ENCODE results near the gene APOA1. TPM values are rescaled to one million over a fixed set of nuclear protein-coding genes. Genes with fewer than 3 reads are reported as not detected.

APOA1 gene
- total and polyA plus RNA-seq, 2 of the 4 experiments (the other 2 are of a cell fraction): 0.18 to 0.89 TPM

GRCh38 chr11:116836632-116836991 is 810 bp downstream of the APOA1 start:
- H4K91ac ChIP-seq (ENCODE audit: insufficient read depth, low read depth, low read length): no peak overlapping the region
- intact Hi-C loops (cut with micrococcal nuclease) (loop anchor here (1.0 kb wide), 1 partner anchor 48 kb away; the partner anchor contains the start of gene ZPR1), in situ Hi-C loops (cut with MboI; ENCODE audit: low sequenced_read_pairs) (no loop called here), dilution Hi-C loops (cut with HindIII; ENCODE audit: low sequenced_read_pairs, unreplicated experiment) (no loop called here)
- TF ChIP-seq MAZ (IDR thresholded peaks at IDR 0.05; ENCODE audit: borderline replicate concordance, low read depth, low read length): no peak
- no peak for TF ChIP-seq SMC3 (IDR thresholded peaks at IDR 0.05; ENCODE audit: low read depth, low read length)
- TF ChIP-seq BHLHE40 (IDR thresholded peaks at IDR 0.05; ENCODE audit: low read depth, low read length): no peak
- TF ChIP-seq NFE2L2 (IDR thresholded peaks at IDR 0.05; ENCODE audit: low read depth, low read length): no peak
- no peak for TF ChIP-seq FOS (IDR thresholded peaks at IDR 0.05; ENCODE audit: low read depth, low read length)
- TF ChIP-seq RFX5 (IDR thresholded peaks at IDR 0.05; ENCODE audit: low read depth, low read length): no peak
- TF ChIP-seq CEBPB (IDR thresholded peaks at IDR 0.05; ENCODE audit: low read depth, low read length): no peak
- no peak for TF ChIP-seq RCOR1 (IDR thresholded peaks at IDR 0.05; ENCODE audit: insufficient replicate concordance, low read length)
- TF ChIP-seq MAFK (IDR thresholded peaks at IDR 0.05; ENCODE audit: low read depth, low read length): no peak
- TF ChIP-seq USF2 (IDR thresholded peaks at IDR 0.05; ENCODE audit: low read depth, low read length): no peak
- no peak for TF ChIP-seq POLR2A (IDR thresholded peaks at IDR 0.05; ENCODE audit: low read depth, low read length)
- TF ChIP-seq RAD21 (IDR thresholded peaks at IDR 0.05; ENCODE audit: low read length): no peak
- TF ChIP-seq MXI1 (IDR thresholded peaks at IDR 0.05; ENCODE audit: borderline replicate concordance, low read depth, low read length): no peak
- TF ChIP-seq CHD1 (IDR thresholded peaks at IDR 0.05; ENCODE audit: low read depth, low read length): no peak
- no peak for TF ChIP-seq CTCF (conservative IDR thresholded peaks at IDR 0.05; ENCODE audit: low read depth, low read length)
- TF ChIP-seq ELK1 (IDR thresholded peaks at IDR 0.05; ENCODE audit: borderline replicate concordance, low read depth, low read length): no peak
- peaks cover 3% of the 10 kb centered on the region; the same call in 1 of the 2 replicates for H3K27me3 ChIP-seq (ENCODE audit: control insufficient read depth, insufficient read depth, low read length)
- no peak overlapping the region for H3K4ac ChIP-seq (ENCODE audit: low read depth, low read length)
- H3K36me3 ChIP-seq (ENCODE audit: control insufficient read depth, insufficient read depth, low read length): no peaks in the 10 kb centered on the region
- H3K18ac ChIP-seq (ENCODE audit: low read depth, low read length): no peak overlapping the region
- H3K4me1 ChIP-seq (ENCODE audit: control insufficient read depth, insufficient read depth, low read length): peaks cover 3% of the 10 kb centered on the region; the same call in 1 of the 2 replicates
- no peak overlapping the region for H3K4me3 ChIP-seq (ENCODE audit: insufficient read depth, low read depth, low read length)
- DNase-seq: no peak
- no peaks in the 10 kb centered on the region for H3K79me1 ChIP-seq (ENCODE audit: low read depth in 1 of 2, low read length in 2 of 2)
- H2BK120ac ChIP-seq (ENCODE audit: low read depth, low read length): no peak overlapping the region
- BruUV-seq (replicated peaks): no TSS peak
- H3K4me2 ChIP-seq (ENCODE audit: low read depth, low read length): no peak overlapping the region
- H2BK15ac ChIP-seq (ENCODE audit: low read depth, low read length): no peak overlapping the region
- H3K27ac ChIP-seq (ENCODE audit: insufficient read depth, low read length): no peak overlapping the region
- H3K56ac ChIP-seq (ENCODE audit: extremely low read depth, insufficient read depth, low read length): no peak overlapping the region
- no peak overlapping the region for H2AK9ac ChIP-seq (replicated peaks; ENCODE audit: low read depth, low read length, poor library complexity)
- ATAC-seq (ENCODE audit: low read depth): no peak
- no peaks in the 10 kb centered on the region for H4K20me1 ChIP-seq (ENCODE audit: insufficient read depth, low read length)
- WGBS, 2 experiments (ENCODE audit: extremely low coverage in 2 of 2, insufficient read length in 1 of 2): 100% methylated on average over 3 of the region's 7 CpGs; no CpG with 5 or more reads in 1 of the 2 experiments
- H3K9ac ChIP-seq (ENCODE audit: low read depth, low read length): no peak overlapping the region
- ChIA-PET CTCF (interaction anchor here (0.9 to 1.9 kb wide), 10 partner anchors 9 to 269 kb away, joined by 3 to 30 read pairs (median 5); partner anchors contain the start of gene APOA5), POLR2A (ENCODE audit: unreplicated experiment) (no interaction called here)
- no peak overlapping the region for H3K23ac ChIP-seq (ENCODE audit: low read depth, low read length)
- no peaks in the 10 kb centered on the region; the same call in 1 of the 2 replicates for H3K9me1 ChIP-seq (ENCODE audit: insufficient read depth, low read length)
- H2BK20ac ChIP-seq (ENCODE audit: low read depth, low read length): no peak overlapping the region
- H4K5ac ChIP-seq (ENCODE audit: low read depth, low read length): no peak overlapping the region
- peak overlapping the region; percentile 5 for H2AFZ ChIP-seq (replicated peaks; ENCODE audit: low read length, poor library complexity)
- no peaks in the 10 kb centered on the region for H3K9me3 ChIP-seq (ENCODE audit: control insufficient read depth, insufficient read depth, low read length)
- H4K8ac ChIP-seq (ENCODE audit: low read depth in 2 of 2, low read length in 2 of 2): no peak overlapping the region
- H2AK5ac ChIP-seq (ENCODE audit: low read depth, low read length): peak overlapping the region; percentile 19; the same call in 1 of the 2 replicates
- no peak overlapping the region for H3K14ac ChIP-seq (replicated peaks; ENCODE audit: low read depth, low read length)
- H2BK5ac ChIP-seq (ENCODE audit: low read depth, low read length, poor library complexity, severe bottlenecking): no peak overlapping the region

Measured in IMR-90 (cell line).